A549 (cell line): ENCODE measurements around the gene GRIP2.
A peak's percentile ranks its signal among the peaks of the same experiment; 100 is the strongest.

Source experiments
- FOSL2 ChIP-seq, 2 experiments: fragments of 450-650 bp in 1 of 2; fragments of >200 bp in 1 of 2; sonication (Bioruptor Twin) in 1 of 2; formaldehyde crosslinking; IDR thresholded peaks; 2 replicates each; pipeline versions ENCODE4 v1.5.0 to v1.6.1; 2016 to 2020; ENCODE audit warnings: mild to moderate bottlenecking in 1 of 2, moderate library complexity in 1 of 2
- GATA3 ChIP-seq: IDR thresholded peaks from 2 replicates; pipeline ENCODE4 v1.6.1; 2012; ENCODE audit warnings: borderline replicate concordance
- NFE2L2 ChIP-seq: fragments of 150-350 bp; conservative IDR thresholded peaks from 2 replicates; pipeline ENCODE4 v1.6.1; 2014; ENCODE audit warnings: low read length
- POLR2A ChIP-seq: IDR thresholded peaks from 2 replicates; pipeline ENCODE4 v1.6.1; 2012; ENCODE audit warnings: mild to moderate bottlenecking, low read length
- ZSCAN20 ChIP-seq: fragments of 250-450 bp; sonication (Bioruptor Pico); IDR thresholded peaks from 2 replicates; pipeline ENCODE4 v1.8.0; 2022; ENCODE audit warnings: mild to moderate bottlenecking, moderate library complexity
- TF ChIP-seq, protein P1 (sequence below): fragments of >200 bp; sonication (Bioruptor Twin); formaldehyde crosslinking; IDR thresholded peaks from 3 replicates; pipeline ENCODE4 v1.5.1; 2016

DNA sequence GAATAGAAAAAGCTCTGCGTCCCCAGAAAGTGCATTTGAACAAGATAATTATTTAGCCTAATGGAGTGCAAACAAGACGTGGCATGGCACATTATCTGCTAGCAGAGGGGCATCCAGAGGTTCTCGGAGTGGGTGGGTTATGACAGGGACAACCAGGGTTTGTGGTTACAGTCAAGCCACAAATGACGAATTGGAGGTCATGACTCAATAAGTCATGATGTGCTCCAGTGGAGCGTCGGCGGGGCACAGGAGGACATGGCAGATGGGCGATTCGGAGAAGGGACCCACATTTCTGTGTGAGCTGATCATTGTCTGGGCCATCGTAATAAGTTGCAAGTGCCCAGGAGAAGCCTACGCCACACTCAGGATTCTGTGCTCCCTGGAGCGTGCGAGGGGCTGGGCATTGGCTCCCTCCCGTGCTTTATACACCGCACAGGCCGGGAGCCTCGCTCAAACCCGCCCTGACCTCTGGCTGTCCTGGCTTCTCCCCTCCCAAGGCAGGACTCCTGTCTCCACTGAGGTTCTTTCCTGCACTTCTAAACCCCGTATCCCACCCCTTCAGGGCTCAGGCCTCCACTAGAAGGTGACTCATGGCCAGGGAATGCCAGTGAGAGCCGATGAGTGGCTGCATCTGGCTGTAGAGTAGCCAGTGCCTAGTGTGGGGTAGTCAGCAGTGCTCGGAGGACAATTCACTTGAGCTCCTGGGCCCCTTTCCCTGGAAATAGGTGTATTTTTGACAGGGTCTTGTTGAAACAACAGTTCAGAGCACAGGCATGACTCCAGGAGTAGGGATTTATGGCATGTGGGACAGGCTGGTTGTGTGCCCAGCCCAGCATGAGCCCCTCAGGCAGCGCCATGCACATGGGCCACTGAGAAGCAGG lies 67.4 kb downstream of the GRIP2 start:
- no peak for TF ChIP-seq FOSL2 (IDR thresholded peaks at IDR 0.05)
- peak; percentile 62 for TF ChIP-seq FOSL2 (CRISPR knock-in tag; IDR thresholded peaks at IDR 0.05)
- TF ChIP-seq POLR2A, result no peak
- TF ChIP-seq, protein P1, sequence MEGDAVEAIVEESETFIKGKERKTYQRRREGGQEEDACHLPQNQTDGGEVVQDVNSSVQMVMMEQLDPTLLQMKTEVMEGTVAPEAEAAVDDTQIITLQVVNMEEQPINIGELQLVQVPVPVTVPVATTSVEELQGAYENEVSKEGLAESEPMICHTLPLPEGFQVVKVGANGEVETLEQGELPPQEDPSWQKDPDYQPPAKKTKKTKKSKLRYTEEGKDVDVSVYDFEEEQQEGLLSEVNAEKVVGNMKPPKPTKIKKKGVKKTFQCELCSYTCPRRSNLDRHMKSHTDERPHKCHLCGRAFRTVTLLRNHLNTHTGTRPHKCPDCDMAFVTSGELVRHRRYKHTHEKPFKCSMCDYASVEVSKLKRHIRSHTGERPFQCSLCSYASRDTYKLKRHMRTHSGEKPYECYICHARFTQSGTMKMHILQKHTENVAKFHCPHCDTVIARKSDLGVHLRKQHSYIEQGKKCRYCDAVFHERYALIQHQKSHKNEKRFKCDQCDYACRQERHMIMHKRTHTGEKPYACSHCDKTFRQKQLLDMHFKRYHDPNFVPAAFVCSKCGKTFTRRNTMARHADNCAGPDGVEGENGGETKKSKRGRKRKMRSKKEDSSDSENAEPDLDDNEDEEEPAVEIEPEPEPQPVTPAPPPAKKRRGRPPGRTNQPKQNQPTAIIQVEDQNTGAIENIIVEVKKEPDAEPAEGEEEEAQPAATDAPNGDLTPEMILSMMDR, result no peak
- no peak for TF ChIP-seq NFE2L2
- no peak for TF ChIP-seq ZSCAN20 (CRISPR knock-in tag)
- TF ChIP-seq GATA3, result 0 out of 2 replicates have a peak, but pooled peaks have one; percentile 17
